ENCODE data around the gene SPATA46.

The SPATA46 gene

GRCh38 chr1:162391790-162392563, 15.3 kb upstream of the SPATA46 start:
- no peak for DNase-seq (ENCODE audit: extremely low read depth in 1 of 2, low read depth in 1 of 2)

GRCh38 chr1:162390396-162391185, 13.9 kb upstream of the SPATA46 start:
- DNase-seq (ENCODE audit: extremely low read depth in 1 of 2, low read depth in 1 of 2): no peak

- DNase-seq (ENCODE audit: extremely low read depth in 1 of 2, low read depth in 1 of 2): no peak
Measured at GRCh38 chr1:162389971-162390370, 13.3 kb upstream of the SPATA46 start.

GRCh38 chr1:162389021-162389818, 12.6 kb upstream of the SPATA46 start:
- DNase-seq (ENCODE audit: extremely low read depth in 1 of 2, low read depth in 1 of 2): no peak

- DNase-seq (ENCODE audit: extremely low read depth in 1 of 2, low read depth in 1 of 2): no peak
Measured at GRCh38 chr1:162388615-162389014, 12.0 kb upstream of the SPATA46 start.

- DNase-seq (ENCODE audit: extremely low read depth in 1 of 2, low read depth in 1 of 2): no peak
Measured at GRCh38 chr1:162388083-162388594, 11.5 kb upstream of the SPATA46 start.

GRCh38 chr1:162387226-162388082, 10.8 kb upstream of the SPATA46 start:
- DNase-seq (ENCODE audit: extremely low read depth in 1 of 2, low read depth in 1 of 2): no peak

GRCh38 chr1:162386292-162387225, 9.9 kb upstream of the SPATA46 start:
- DNase-seq (ENCODE audit: extremely low read depth in 1 of 2, low read depth in 1 of 2): no peak

GRCh38 chr1:162385702-162386101, 9.0 kb upstream of the SPATA46 start:
- no peak for DNase-seq (ENCODE audit: extremely low read depth in 1 of 2, low read depth in 1 of 2)

GRCh38 chr1:162385280-162385623, 8.6 kb upstream of the SPATA46 start:
- no peak for DNase-seq (ENCODE audit: extremely low read depth in 1 of 2, low read depth in 1 of 2)

- DNase-seq (ENCODE audit: extremely low read depth in 1 of 2, low read depth in 1 of 2): no peak
Measured at GRCh38 chr1:162384601-162385279, 8.1 kb upstream of the SPATA46 start.

GRCh38 chr1:162384116-162384515, 7.5 kb upstream of the SPATA46 start:
- DNase-seq (ENCODE audit: extremely low read depth in 1 of 2, low read depth in 1 of 2): no peak

- no peak for DNase-seq (ENCODE audit: extremely low read depth in 1 of 2, low read depth in 1 of 2)
Measured at GRCh38 chr1:162383516-162383915, 6.9 kb upstream of the SPATA46 start.

- no peak for DNase-seq (ENCODE audit: extremely low read depth in 1 of 2, low read depth in 1 of 2)
Measured at GRCh38 chr1:162383091-162383490, 6.4 kb upstream of the SPATA46 start.

- no peak for DNase-seq (ENCODE audit: extremely low read depth in 1 of 2, low read depth in 1 of 2)
Measured at GRCh38 chr1:162381941-162382750, 5.5 kb upstream of the SPATA46 start.

GRCh38 chr1:162381383-162381782, 4.7 kb upstream of the SPATA46 start, which contains the start of gene C1orf226:
Gene C1orf226 (plus strand): TSS chr1:162381728. CDS start chr1:162381902, 174 bp downstream.
- DNase-seq (ENCODE audit: extremely low read depth in 1 of 2, low read depth in 1 of 2): no peak

- no peak for DNase-seq (ENCODE audit: extremely low read depth in 1 of 2, low read depth in 1 of 2)
Measured at GRCh38 chr1:162380061-162380846, 3.6 kb upstream of the SPATA46 start.

Measured in activated CD8-positive, alpha-beta memory T cell treated with anti-CD3 and anti-CD28 coated beads for 1 hour (primary cell).